WTC11 (cell line): ENCODE results near the gene DYSF. TPM values are rescaled to one million over a fixed set of nuclear protein-coding genes. Genes with fewer than 3 reads are reported as not detected.

Source experiments
- ATAC-seq: fragments of 200-7000 bp; cut with Tn5 transposase; 2 replicates; pipeline ENCODE4 v1.10.0; 2021; ENCODE audit warnings: mild to moderate bottlenecking, moderate library complexity
- CTCF ChIA-PET: fragments of 300-600 bp; sonication (Branson Sonifier 250); formaldehyde crosslinking; loops from one replicate; lab custom pipeline; 2021; ENCODE audit warnings: antibody characterized with exemption; lab: Charles Lee
- POLR2A ChIA-PET: fragments of 350-600 bp; sonication (Branson Sonifier 250); formaldehyde crosslinking; loops from one replicate; lab custom pipeline; 2021; ENCODE audit warnings: antibody characterized with exemption; lab: Charles Lee
- DNase-seq: peaks from one replicate; pipeline ENCODE4 v3.0.0; 2021; ENCODE audit warnings: low spot score
- H3K27ac Mint-ChIP-seq: 2 replicates; pipeline ENCODE4 v1.8.0; 2021; ENCODE audit warnings: mixed read lengths
- H3K27me3 Mint-ChIP-seq: 2 replicates; pipeline ENCODE4 v1.8.0; 2021; ENCODE audit warnings: low read depth, mild to moderate bottlenecking, moderate library complexity, mixed read lengths
- H3K36me3 Mint-ChIP-seq: 2 replicates; pipeline ENCODE4 v1.8.0; 2021; ENCODE audit warnings: mixed read lengths
- H3K4me1 Mint-ChIP-seq: 2 replicates; pipeline ENCODE4 v1.8.0; 2022; ENCODE audit warnings: mixed read lengths
- H3K4me3 Mint-ChIP-seq: 2 replicates; pipeline ENCODE4 v1.8.0; 2021; ENCODE audit warnings: mild to moderate bottlenecking, moderate library complexity, mixed read lengths
- H3K9me3 Mint-ChIP-seq: 2 replicates; pipeline ENCODE4 v1.8.0; 2021; ENCODE audit warnings: mixed read lengths
- EMX1 ChIP-seq: fragments of 250-450 bp; sonication (Bioruptor Pico); IDR thresholded peaks from 2 replicates; pipeline ENCODE4 v1.8.0; 2021; ENCODE audit warnings: mild to moderate bottlenecking
- FOXP1 ChIP-seq: sonication (generic); formaldehyde crosslinking; IDR thresholded peaks from 2 replicates; pipeline ENCODE4 v1.8.0; 2022; ENCODE audit warnings: missing genetic modification reagents, mild to moderate bottlenecking, moderate library complexity, borderline replicate concordance
- HMGXB4 ChIP-seq: sonication (generic); formaldehyde crosslinking; IDR thresholded peaks from 2 replicates; pipeline ENCODE4 v1.8.1; 2023; ENCODE audit warnings: mild to moderate bottlenecking, moderate library complexity, missing genetic modification reagents
- KAT7 ChIP-seq: sonication (generic); formaldehyde crosslinking; IDR thresholded peaks from 2 replicates; pipeline ENCODE4 v1.8.1; 2023; ENCODE audit warnings: missing genetic modification reagents, mild to moderate bottlenecking, borderline replicate concordance
- NFYB ChIP-seq: sonication (generic); formaldehyde crosslinking; conservative IDR thresholded peaks from 2 replicates; pipeline ENCODE4 v1.8.0; 2022; ENCODE audit warnings: low read depth, missing genetic modification reagents
- NR1H2 ChIP-seq: sonication (generic); formaldehyde crosslinking; IDR thresholded peaks from 2 replicates; pipeline ENCODE4 v1.9.0; 2021; ENCODE audit warnings: mild to moderate bottlenecking, moderate library complexity, missing genetic modification reagents
- RELA ChIP-seq: sonication (generic); formaldehyde crosslinking; IDR thresholded peaks from 2 replicates; pipeline ENCODE4 v1.8.1; 2022; ENCODE audit warnings: missing genetic modification reagents, mild to moderate bottlenecking, borderline replicate concordance
- TEAD4 ChIP-seq: sonication (generic); formaldehyde crosslinking; IDR thresholded peaks from 2 replicates; pipeline ENCODE4 v1.8.0; 2022; ENCODE audit warnings: mild to moderate bottlenecking, missing genetic modification reagents
- ZBTB21 ChIP-seq: sonication (generic); formaldehyde crosslinking; IDR thresholded peaks from 2 replicates; pipeline ENCODE4 v1.8.1; 2023; ENCODE audit warnings: mild to moderate bottlenecking, missing genetic modification reagents, borderline replicate concordance
- ZNF512 ChIP-seq: sonication (generic); formaldehyde crosslinking; IDR thresholded peaks from 2 replicates; pipeline ENCODE4 v1.8.1; 2022; ENCODE audit warnings: missing genetic modification reagents, borderline replicate concordance
- ZSCAN18 ChIP-seq: fragments of 250-450 bp; sonication (Bioruptor Pico); IDR thresholded peaks from 2 replicates; pipeline ENCODE4 v2.1.2; 2022; ENCODE audit warnings: mild to moderate bottlenecking, moderate library complexity
- total RNA-seq: library from RNA; stranded (reverse); gene quantifications from 3 replicates; pipeline ENCODE4 v1.2.3, GENCODE V29; 2021
- TF ChIP-seq, protein P1 (sequence below): sonication (generic); formaldehyde crosslinking; IDR thresholded peaks from 2 replicates; pipeline ENCODE4 v1.8.0; 2022; ENCODE audit warnings: mild to moderate bottlenecking, missing genetic modification reagents
- TF ChIP-seq, protein P2 (sequence below): sonication (generic); formaldehyde crosslinking; IDR thresholded peaks from 2 replicates; pipeline ENCODE4 v1.8.0; 2022; ENCODE audit warnings: mild to moderate bottlenecking, missing genetic modification reagents
- TF ChIP-seq, protein P3 (sequence below): sonication (generic); formaldehyde crosslinking; IDR thresholded peaks from 2 replicates; pipeline ENCODE4 v1.8.0; 2022; ENCODE audit warnings: missing genetic modification reagents
- TF ChIP-seq, protein P4 (sequence below): fragments of 250-450 bp; sonication (Bioruptor Pico); IDR thresholded peaks from 2 replicates; pipeline ENCODE4 v1.9.0; 2021; ENCODE audit warnings: mild to moderate bottlenecking
- TF ChIP-seq, protein P5 (sequence below): sonication (generic); formaldehyde crosslinking; IDR thresholded peaks from 2 replicates; pipeline ENCODE4 v1.8.1; 2022; ENCODE audit warnings: low read depth, mild to moderate bottlenecking, moderate library complexity, missing genetic modification reagents, borderline replicate concordance
- TF ChIP-seq, protein P6 (sequence below): fragments of 250-450 bp; sonication (Bioruptor Pico); IDR thresholded peaks from 2 replicates; pipeline ENCODE4 v1.8.0; 2021; ENCODE audit warnings: mild to moderate bottlenecking

DYSF gene
- total RNA-seq, 1 experiment from 2014 or later = 14.8 TPM

GRCh38 chr2:71502941-71503738, 49.8 kb downstream of the DYSF start:
- POLR2A ChIA-PET = no interaction called here
- Mint-ChIP-seq H3K27me3 (no peaks in the 10 kb centered on the region), H3K27ac (no peak overlapping the region), H3K4me3 (no peak overlapping the region), H3K4me1 (peaks cover 21% of the 10 kb centered on the region), H3K36me3 (no peaks in the 10 kb centered on the region), H3K9me3 (no peaks in the 10 kb centered on the region)
- TF ChIP-seq ZNF512 (CRISPR knock-in tag) = no peak
- no peak for DNase-seq
- CTCF ChIA-PET = interaction anchor here (5.0 kb wide), 1 partner anchor 41 kb away, joined by 25 read pairs; no protein-coding TSS in a partner anchor
- no peak for ATAC-seq

GRCh38 chr2:71503837-71504236, 50.5 kb downstream of the DYSF start:
- Mint-ChIP-seq H3K27ac (no peak overlapping the region), H3K9me3 (no peaks in the 10 kb centered on the region), H3K36me3 (no peaks in the 10 kb centered on the region), H3K4me1 (peaks cover 18% of the 10 kb centered on the region), H3K27me3 (no peaks in the 10 kb centered on the region), H3K4me3 (no peak overlapping the region)
- ChIA-PET CTCF (interaction anchor here (5.0 kb wide), 1 partner anchor 42 kb away, joined by 25 read pairs; no protein-coding TSS in a partner anchor), POLR2A (no interaction called here)
- ATAC-seq = no peak
- no peak for DNase-seq
- TF ChIP-seq HMGXB4 (CRISPR knock-in tag) (no peak), NFYB (CRISPR knock-in tag) (no peak), EMX1 (no peak), TEAD4 (CRISPR knock-in tag) (no peak), KAT7 (CRISPR knock-in tag) (no peak), ZSCAN18 (CRISPR knock-in tag) (no peak), RELA (CRISPR knock-in tag) (no peak), ZBTB21 (CRISPR knock-in tag) (no peak), NR1H2 (no peak), FOXP1 (CRISPR knock-in tag) (no peak)
- TF ChIP-seq, protein P1, sequence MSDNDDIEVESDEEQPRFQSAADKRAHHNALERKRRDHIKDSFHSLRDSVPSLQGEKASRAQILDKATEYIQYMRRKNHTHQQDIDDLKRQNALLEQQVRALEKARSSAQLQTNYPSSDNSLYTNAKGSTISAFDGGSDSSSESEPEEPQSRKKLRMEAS (CRISPR knock-in tag) = no peak
- TF ChIP-seq, protein P2, sequence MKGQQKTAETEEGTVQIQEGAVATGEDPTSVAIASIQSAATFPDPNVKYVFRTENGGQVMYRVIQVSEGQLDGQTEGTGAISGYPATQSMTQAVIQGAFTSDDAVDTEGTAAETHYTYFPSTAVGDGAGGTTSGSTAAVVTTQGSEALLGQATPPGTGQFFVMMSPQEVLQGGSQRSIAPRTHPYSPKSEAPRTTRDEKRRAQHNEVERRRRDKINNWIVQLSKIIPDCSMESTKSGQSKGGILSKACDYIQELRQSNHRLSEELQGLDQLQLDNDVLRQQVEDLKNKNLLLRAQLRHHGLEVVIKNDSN (CRISPR knock-in tag) = no peak
- TF ChIP-seq, protein P3, sequence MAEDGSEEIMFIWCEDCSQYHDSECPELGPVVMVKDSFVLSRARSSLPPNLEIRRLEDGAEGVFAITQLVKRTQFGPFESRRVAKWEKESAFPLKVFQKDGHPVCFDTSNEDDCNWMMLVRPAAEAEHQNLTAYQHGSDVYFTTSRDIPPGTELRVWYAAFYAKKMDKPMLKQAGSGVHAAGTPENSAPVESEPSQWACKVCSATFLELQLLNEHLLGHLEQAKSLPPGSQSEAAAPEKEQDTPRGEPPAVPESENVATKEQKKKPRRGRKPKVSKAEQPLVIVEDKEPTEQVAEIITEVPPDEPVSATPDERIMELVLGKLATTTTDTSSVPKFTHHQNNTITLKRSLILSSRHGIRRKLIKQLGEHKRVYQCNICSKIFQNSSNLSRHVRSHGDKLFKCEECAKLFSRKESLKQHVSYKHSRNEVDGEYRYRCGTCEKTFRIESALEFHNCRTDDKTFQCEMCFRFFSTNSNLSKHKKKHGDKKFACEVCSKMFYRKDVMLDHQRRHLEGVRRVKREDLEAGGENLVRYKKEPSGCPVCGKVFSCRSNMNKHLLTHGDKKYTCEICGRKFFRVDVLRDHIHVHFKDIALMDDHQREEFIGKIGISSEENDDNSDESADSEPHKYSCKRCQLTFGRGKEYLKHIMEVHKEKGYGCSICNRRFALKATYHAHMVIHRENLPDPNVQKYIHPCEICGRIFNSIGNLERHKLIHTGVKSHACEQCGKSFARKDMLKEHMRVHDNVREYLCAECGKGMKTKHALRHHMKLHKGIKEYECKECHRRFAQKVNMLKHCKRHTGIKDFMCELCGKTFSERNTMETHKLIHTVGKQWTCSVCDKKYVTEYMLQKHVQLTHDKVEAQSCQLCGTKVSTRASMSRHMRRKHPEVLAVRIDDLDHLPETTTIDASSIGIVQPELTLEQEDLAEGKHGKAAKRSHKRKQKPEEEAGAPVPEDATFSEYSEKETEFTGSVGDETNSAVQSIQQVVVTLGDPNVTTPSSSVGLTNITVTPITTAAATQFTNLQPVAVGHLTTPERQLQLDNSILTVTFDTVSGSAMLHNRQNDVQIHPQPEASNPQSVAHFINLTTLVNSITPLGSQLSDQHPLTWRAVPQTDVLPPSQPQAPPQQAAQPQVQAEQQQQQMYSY (CRISPR knock-in tag) = no peak
- TF ChIP-seq, protein P4, sequence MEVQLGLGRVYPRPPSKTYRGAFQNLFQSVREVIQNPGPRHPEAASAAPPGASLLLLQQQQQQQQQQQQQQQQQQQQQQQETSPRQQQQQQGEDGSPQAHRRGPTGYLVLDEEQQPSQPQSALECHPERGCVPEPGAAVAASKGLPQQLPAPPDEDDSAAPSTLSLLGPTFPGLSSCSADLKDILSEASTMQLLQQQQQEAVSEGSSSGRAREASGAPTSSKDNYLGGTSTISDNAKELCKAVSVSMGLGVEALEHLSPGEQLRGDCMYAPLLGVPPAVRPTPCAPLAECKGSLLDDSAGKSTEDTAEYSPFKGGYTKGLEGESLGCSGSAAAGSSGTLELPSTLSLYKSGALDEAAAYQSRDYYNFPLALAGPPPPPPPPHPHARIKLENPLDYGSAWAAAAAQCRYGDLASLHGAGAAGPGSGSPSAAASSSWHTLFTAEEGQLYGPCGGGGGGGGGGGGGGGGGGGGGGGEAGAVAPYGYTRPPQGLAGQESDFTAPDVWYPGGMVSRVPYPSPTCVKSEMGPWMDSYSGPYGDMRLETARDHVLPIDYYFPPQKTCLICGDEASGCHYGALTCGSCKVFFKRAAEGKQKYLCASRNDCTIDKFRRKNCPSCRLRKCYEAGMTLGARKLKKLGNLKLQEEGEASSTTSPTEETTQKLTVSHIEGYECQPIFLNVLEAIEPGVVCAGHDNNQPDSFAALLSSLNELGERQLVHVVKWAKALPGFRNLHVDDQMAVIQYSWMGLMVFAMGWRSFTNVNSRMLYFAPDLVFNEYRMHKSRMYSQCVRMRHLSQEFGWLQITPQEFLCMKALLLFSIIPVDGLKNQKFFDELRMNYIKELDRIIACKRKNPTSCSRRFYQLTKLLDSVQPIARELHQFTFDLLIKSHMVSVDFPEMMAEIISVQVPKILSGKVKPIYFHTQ (CRISPR knock-in tag) = no peak
- TF ChIP-seq, protein P5, sequence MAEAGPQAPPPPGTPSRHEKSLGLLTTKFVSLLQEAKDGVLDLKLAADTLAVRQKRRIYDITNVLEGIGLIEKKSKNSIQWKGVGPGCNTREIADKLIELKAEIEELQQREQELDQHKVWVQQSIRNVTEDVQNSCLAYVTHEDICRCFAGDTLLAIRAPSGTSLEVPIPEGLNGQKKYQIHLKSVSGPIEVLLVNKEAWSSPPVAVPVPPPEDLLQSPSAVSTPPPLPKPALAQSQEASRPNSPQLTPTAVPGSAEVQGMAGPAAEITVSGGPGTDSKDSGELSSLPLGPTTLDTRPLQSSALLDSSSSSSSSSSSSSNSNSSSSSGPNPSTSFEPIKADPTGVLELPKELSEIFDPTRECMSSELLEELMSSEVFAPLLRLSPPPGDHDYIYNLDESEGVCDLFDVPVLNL (CRISPR knock-in tag) = no peak
- TF ChIP-seq, protein P6, sequence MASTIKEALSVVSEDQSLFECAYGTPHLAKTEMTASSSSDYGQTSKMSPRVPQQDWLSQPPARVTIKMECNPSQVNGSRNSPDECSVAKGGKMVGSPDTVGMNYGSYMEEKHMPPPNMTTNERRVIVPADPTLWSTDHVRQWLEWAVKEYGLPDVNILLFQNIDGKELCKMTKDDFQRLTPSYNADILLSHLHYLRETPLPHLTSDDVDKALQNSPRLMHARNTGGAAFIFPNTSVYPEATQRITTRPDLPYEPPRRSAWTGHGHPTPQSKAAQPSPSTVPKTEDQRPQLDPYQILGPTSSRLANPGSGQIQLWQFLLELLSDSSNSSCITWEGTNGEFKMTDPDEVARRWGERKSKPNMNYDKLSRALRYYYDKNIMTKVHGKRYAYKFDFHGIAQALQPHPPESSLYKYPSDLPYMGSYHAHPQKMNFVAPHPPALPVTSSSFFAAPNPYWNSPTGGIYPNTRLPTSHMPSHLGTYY (CRISPR knock-in tag) = no peak
